GM21367 (cell line): ENCODE results near the gene RBSN.

ENCODE experiments used
- ATAC-seq: cut with Tn5 transposase; IDR thresholded peaks from one replicate; pipeline ENCODE4 v1.9.1; 2021; ENCODE audit not compliant: unreplicated experiment

The RBSN gene

GRCh38 chr3:15023719-15024118, 75.2 kb downstream of the RBSN start:
- ATAC-seq: no peak

- ATAC-seq: no peak
Measured at GRCh38 chr3:15023249-15023648, 75.7 kb downstream of the RBSN start.
